Gastroesophageal sphincter (tissue), 4 donors: ENCODE data around the gene DCTN5. TPM values are rescaled to one million over a fixed set of nuclear protein-coding genes. Genes with fewer than 3 reads are reported as not detected.

ENCODE experiments used
- ATAC-seq: fragments of 150-250 bp; one replicate; pipeline ENCODE4 v1.9.1; 2016; ENCODE audit warnings: mild to moderate bottlenecking, moderate library complexity
- H3K27ac ChIP-seq, 4 donors: fragments of 200-600 bp; sonication (generic) in 3 of 4; 1 replicate in 3 of 4; 2 replicates in 1 of 4; pipeline ENCODE4 v1.5.1; 2016 to 2019
- H3K27me3 ChIP-seq: fragments of 200-600 bp; sonication (generic); one replicate; pipeline ENCODE4 v1.5.1; 2019
- H3K36me3 ChIP-seq, 2 donors: fragments of 200-600 bp; sonication (generic); one replicate each; pipeline ENCODE4 v1.5.1; 2019; ENCODE audit warnings: control low read depth in 1 of 2
- H3K4me1 ChIP-seq, 3 donors: fragments of 200-600 bp; sonication (generic); 1 replicate in 2 of 3; 2 replicates in 1 of 3; pipeline ENCODE4 v1.5.1; 2016 to 2019; ENCODE audit warnings: control low read depth in 2 of 3
- H3K4me3 ChIP-seq, 2 donors: fragments of 200-600 bp; sonication (generic); one replicate each; pipeline ENCODE4 v1.5.1; 2019; ENCODE audit warnings: mild to moderate bottlenecking in 1 of 2, moderate library complexity in 1 of 2
- H3K9me3 ChIP-seq, 3 donors: fragments of 200-600 bp; sonication (generic); one replicate each; pipeline ENCODE4 v1.5.1; 2017 to 2019; ENCODE audit warnings: control low read depth in 2 of 3
- EP300 ChIP-seq: sonication (generic); formaldehyde crosslinking; IDR thresholded peaks from one replicate; pipeline ENCODE4 v1.6.1; 2017; ENCODE audit warnings: antibody characterized with exemption, mild to moderate bottlenecking
- POLR2A ChIP-seq, 2 donors: fragments of 450-650 bp; IDR thresholded peaks; one replicate each; pipeline ENCODE4 v1.6.1; 2017; ENCODE audit warnings: antibody characterized with exemption in 2 of 2, mild to moderate bottlenecking in 2 of 2, moderate library complexity in 1 of 2
- POLR2AphosphoS5 ChIP-seq: sonication (generic); formaldehyde crosslinking; IDR thresholded peaks from one replicate; pipeline ENCODE4 v1.6.1; 2017; ENCODE audit warnings: antibody characterized with exemption
- WGBS, 2 donors: methylation state at CpG; one replicate each; pipeline ENCODE4 v1.1.5; 2018; ENCODE audit warnings: low coverage in 1 of 2; 5-methylcytosine and 5-hydroxymethylcytosine counted together
- total RNA-seq, 4 donors: library from RNA; depleted of rRNA; stranded (reverse); fragments of >200 nt; gene quantifications; one replicate each; pipeline ENCODE4 v1.1.0, GENCODE V29; 2016
- TF ChIP-seq, protein P1 (sequence below), 4 experiments: fragments of 200-600 bp in 2 of 4; fragments of 450-650 bp in 2 of 4; sonication (generic) in 1 of 4; IDR thresholded peaks; one replicate each; pipeline ENCODE4 v1.5.1; 2017 to 2019; ENCODE audit warnings: antibody characterized with exemption in 4 of 4, mild to moderate bottlenecking in 2 of 4, moderate library complexity in 2 of 4

Gene DCTN5
- total RNA-seq, 4 donors from 2014 or later = 39.4 to 76.1 (median 57.6) TPM

DNA sequence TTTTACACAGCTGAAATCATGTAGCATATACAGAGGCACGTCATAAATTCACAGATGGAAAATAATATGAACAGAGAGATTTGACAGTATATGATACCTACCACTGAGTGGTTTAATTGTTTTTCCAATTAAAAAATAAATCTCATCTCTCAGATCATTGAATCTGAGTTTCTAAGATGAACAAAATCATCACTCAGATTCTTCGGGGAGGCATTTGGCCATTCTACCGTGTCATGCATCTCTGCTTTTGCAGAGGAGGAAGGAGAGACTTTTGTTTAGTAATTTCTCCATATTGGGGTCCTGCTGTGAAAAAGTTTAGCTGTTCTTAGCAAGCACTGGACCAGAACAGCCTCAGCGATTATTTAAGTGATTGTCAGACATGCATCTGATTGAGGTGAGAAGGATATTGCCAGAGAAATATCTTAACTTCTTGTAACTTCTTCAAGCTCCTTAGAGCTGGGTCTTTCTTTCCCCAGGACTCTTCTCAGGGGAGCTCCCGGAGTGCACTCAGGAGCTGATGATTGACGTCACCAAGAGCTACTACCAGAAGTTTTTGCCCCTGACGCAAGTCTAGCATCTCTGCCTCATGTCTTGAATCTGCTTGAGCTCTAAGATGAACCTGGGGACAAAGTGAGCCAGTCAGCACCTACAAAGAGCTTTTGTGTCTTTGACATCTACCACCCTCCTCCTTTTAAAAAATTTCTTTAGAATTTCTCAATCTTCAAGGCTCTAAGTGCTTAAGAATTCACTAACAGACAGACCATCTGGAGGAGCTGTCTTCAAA is 25.5 kb downstream of the DCTN5 start:
- H3K9me3 ChIP-seq = no peaks in the 10 kb centered on the region
- TF ChIP-seq POLR2A (IDR thresholded peaks at IDR 0.05) (no peak), POLR2AphosphoS5 (no peak), EP300 (no peak)
- TF ChIP-seq, protein P1, sequence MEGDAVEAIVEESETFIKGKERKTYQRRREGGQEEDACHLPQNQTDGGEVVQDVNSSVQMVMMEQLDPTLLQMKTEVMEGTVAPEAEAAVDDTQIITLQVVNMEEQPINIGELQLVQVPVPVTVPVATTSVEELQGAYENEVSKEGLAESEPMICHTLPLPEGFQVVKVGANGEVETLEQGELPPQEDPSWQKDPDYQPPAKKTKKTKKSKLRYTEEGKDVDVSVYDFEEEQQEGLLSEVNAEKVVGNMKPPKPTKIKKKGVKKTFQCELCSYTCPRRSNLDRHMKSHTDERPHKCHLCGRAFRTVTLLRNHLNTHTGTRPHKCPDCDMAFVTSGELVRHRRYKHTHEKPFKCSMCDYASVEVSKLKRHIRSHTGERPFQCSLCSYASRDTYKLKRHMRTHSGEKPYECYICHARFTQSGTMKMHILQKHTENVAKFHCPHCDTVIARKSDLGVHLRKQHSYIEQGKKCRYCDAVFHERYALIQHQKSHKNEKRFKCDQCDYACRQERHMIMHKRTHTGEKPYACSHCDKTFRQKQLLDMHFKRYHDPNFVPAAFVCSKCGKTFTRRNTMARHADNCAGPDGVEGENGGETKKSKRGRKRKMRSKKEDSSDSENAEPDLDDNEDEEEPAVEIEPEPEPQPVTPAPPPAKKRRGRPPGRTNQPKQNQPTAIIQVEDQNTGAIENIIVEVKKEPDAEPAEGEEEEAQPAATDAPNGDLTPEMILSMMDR (IDR thresholded peaks at IDR 0.05) = no peak
- no peak for ATAC-seq
- H3K4me3 ChIP-seq = no peak overlapping the region
- H3K4me1 ChIP-seq = no peaks in the 10 kb centered on the region
- H3K27ac ChIP-seq = no peak overlapping the region
- peaks cover 3 to 100% of the 10 kb centered on the region in 2 donors for H3K36me3 ChIP-seq
- 71 to 84% methylated on average over 3 to 7 of the region's 7 CpGs for WGBS, 2 donors
- H3K27me3 ChIP-seq = no peaks in the 10 kb centered on the region

DNA sequence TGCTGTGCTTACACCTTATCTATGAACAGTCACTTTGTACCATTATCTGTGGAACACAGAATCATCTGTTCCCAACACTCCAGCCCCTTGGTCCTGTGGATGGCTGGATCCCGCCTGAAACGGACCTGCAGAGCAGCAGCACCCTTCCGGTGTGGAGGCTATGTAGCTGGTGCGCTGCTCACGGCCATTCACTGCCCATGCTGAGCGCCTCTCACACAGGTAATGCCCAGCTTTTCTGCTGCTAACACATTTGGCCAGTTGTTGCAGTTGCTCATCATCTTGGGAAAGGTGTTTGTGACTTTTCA is 26.0 kb downstream of the DCTN5 start:
- 97 to 100% methylated on average over 6 of the region's 6 CpGs for WGBS, 2 donors
- no peak overlapping the region for H3K4me3 ChIP-seq
- peaks cover 3 to 100% of the 10 kb centered on the region in 2 donors for H3K36me3 ChIP-seq
- no peaks in the 10 kb centered on the region for H3K9me3 ChIP-seq
- no peak overlapping the region for H3K27ac ChIP-seq
- TF ChIP-seq EP300 = no peak
- TF ChIP-seq, protein P1 (IDR thresholded peaks at IDR 0.05) = no peak
- no peak for TF ChIP-seq POLR2AphosphoS5
- no peak for TF ChIP-seq POLR2A (IDR thresholded peaks at IDR 0.05)
- ATAC-seq = no peak
- no peaks in the 10 kb centered on the region for H3K27me3 ChIP-seq
- no peaks in the 10 kb centered on the region for H3K4me1 ChIP-seq

DNA sequence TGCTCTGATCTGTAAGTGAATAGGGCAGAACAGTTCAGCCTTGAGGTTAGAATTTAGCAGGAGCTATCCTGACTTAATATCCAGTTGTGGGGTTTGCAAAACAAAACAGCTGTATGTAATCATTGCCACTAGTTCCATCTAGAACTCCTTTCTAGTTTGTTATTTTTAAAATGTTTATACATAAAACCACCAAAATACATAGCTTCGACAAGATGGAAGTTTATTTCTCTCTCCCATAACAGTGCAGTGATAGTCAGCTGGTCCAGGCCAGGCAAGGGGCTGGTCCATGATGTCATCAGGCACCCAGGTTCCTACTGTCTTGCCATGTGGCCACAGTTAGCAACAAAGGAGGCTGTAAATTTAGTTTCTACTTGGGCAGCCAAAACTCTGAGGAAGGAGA is 27.0 kb downstream of the DCTN5 start:
- H3K4me3 ChIP-seq = no peak overlapping the region
- H3K36me3 ChIP-seq = peaks cover 3 to 96% of the 10 kb centered on the region in 2 donors
- no peaks in the 10 kb centered on the region for H3K27me3 ChIP-seq
- H3K4me1 ChIP-seq = no peaks in the 10 kb centered on the region
- no peaks in the 10 kb centered on the region for H3K9me3 ChIP-seq
- no peak for TF ChIP-seq POLR2AphosphoS5
- TF ChIP-seq, protein P1 (IDR thresholded peaks at IDR 0.05) = no peak
- no peak for TF ChIP-seq EP300
- no peak for TF ChIP-seq POLR2A (IDR thresholded peaks at IDR 0.05)
- WGBS, 2 donors = 50 to 57% methylated on average over 1 of the region's 1 CpG
- ATAC-seq = no peak
- H3K27ac ChIP-seq = no peak overlapping the region

DNA sequence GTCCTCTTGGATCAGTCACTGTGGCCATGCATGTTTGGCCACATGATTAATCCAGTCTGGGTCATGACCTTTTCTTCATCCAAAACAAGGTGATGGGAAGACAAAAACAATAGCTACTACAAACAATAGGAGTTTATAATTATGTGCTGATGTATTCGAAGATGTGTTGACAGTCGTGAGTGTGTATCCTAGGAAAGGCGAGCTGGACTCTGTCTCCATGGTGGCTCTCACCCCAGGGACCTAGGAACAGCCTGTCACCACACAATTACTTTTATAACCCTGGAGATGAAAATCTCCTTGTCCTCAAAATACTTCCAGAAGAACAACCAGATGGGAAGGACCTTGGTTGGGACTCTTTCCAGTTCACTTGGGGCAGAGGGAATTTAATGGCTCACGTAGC is 27.6 kb downstream of the DCTN5 start:
- H3K27me3 ChIP-seq = no peaks in the 10 kb centered on the region
- 83 to 86% methylated on average over 4 of the region's 4 CpGs for WGBS, 2 donors
- no peak overlapping the region for H3K27ac ChIP-seq
- ATAC-seq = no peak
- H3K4me1 ChIP-seq = no peaks in the 10 kb centered on the region
- H3K4me3 ChIP-seq = no peak overlapping the region
- H3K9me3 ChIP-seq = no peaks in the 10 kb centered on the region
- TF ChIP-seq EP300 = no peak
- no peak for TF ChIP-seq POLR2AphosphoS5
- TF ChIP-seq, protein P1 (IDR thresholded peaks at IDR 0.05) = no peak
- TF ChIP-seq POLR2A (IDR thresholded peaks at IDR 0.05) = no peak
- peaks cover 3 to 95% of the 10 kb centered on the region in 2 donors for H3K36me3 ChIP-seq

DNA sequence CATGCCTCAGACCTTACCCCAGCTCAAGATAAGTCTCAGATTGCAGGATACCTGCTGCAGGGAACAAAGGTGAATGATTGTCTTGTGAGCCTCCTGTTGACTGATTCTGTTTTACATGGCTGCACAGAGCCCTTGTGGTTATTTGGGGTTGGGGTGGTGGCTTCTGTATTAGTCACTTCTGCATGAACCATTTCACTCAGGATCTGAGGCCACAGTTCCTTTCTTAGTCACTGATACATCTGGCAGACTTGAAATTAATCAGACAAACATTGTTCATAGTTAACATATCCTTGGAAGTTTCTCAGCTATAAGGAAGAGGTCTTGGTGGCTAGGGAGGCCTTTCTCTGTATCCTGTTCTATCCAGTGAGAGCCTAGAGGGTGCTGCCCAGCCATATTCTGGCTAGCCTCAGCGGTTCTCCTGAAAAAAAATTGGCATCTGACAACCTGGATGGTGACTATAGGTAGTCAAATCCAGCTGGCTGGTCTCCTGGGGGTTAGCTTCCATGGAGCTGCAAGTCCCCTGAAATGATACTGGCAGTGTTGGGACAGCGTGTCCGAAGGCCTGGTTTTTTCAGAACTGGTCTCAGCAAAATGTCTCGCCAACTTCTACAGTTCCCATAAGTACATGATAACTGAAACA is 29.0 kb downstream of the DCTN5 start:
- Histone ChIP-seq H3K4me1 (no peaks in the 10 kb centered on the region), H3K36me3 (peaks cover 3 to 85% of the 10 kb centered on the region in 2 donors), H3K4me3 (no peak overlapping the region), H3K27me3 (no peaks in the 10 kb centered on the region), H3K9me3 (no peaks in the 10 kb centered on the region), H3K27ac (no peak overlapping the region)
- no CpG with 5 or more reads among the region's 4 CpGs for WGBS, 2 donors
- no peak for TF ChIP-seq EP300
- TF ChIP-seq POLR2A (IDR thresholded peaks at IDR 0.05) = no peak
- TF ChIP-seq, protein P1 (IDR thresholded peaks at IDR 0.05) = no peak
- TF ChIP-seq POLR2AphosphoS5 = no peak
- ATAC-seq = no peak
